OCI-LY3 (cell line): ENCODE data around the gene CA10.

Source experiments
- EZH2phosphoT487 ChIP-seq: fragments of 200-600 bp; shearing (Covaris generic); IDR thresholded peaks from 2 replicates; pipeline ENCODE4 v1.6.1; 2018; ENCODE audit warnings: antibody characterized with exemption, mixed run types, low read depth
- TF ChIP-seq, protein P1 (sequence below): fragments of 200-600, 300-600 bp; sonication (generic); IDR thresholded peaks from 2 replicates; pipeline ENCODE4 v1.5.1; 2014; ENCODE audit warnings: antibody characterized with exemption, low read length, low read depth

DNA sequence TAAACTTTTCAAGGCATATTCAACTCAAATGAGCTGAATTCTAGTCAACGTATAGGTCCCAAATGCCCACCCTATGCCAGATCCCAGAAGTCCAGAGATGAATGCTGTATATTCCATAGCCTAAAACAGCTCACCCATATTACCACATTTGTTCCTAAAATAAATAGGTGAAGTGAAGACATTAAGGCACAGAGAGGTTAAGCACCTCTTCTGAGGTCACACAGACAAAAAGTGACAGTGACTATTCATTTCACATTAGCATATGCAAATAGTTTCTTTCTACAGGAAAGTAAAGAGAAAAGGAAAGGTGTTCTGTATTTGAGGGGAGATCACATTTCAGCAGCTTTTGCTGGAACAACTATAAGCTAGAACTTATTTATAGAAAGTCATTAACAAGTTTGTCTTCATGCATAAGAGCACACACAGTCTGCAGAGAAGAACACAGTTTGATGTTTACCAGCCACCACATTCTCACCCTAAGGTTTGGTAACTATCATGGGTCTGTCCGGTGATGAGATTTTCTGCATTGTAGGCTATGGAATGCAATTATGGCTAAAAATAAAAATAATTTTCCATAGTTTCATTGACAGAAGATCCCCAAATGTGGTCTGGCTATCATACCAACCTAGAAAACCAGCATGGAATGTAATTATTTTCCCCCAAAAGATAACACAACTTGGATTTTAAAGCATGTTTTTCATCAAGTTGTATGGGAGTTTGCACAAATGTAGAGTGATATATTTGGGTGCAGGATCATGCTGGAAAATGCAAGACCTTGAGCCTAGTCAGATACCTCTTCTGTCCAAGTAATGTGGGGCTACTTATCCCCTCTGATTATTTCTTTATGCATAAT is 496.1 kb downstream of the CA10 start:
- TF ChIP-seq, protein P1, sequence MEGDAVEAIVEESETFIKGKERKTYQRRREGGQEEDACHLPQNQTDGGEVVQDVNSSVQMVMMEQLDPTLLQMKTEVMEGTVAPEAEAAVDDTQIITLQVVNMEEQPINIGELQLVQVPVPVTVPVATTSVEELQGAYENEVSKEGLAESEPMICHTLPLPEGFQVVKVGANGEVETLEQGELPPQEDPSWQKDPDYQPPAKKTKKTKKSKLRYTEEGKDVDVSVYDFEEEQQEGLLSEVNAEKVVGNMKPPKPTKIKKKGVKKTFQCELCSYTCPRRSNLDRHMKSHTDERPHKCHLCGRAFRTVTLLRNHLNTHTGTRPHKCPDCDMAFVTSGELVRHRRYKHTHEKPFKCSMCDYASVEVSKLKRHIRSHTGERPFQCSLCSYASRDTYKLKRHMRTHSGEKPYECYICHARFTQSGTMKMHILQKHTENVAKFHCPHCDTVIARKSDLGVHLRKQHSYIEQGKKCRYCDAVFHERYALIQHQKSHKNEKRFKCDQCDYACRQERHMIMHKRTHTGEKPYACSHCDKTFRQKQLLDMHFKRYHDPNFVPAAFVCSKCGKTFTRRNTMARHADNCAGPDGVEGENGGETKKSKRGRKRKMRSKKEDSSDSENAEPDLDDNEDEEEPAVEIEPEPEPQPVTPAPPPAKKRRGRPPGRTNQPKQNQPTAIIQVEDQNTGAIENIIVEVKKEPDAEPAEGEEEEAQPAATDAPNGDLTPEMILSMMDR, result no peak
- TF ChIP-seq EZH2phosphoT487, result no peak
